Measurements from ENCODE around the gene GTF2B. TPM values are rescaled to one million over a fixed set of nuclear protein-coding genes. Genes with fewer than 3 reads are reported as not detected.
"Not testable (repeated sequence)": the region's sequence is repeated elsewhere in the genome, so short reads cannot be mapped to it uniquely, and the experiment has no call there.

Gene GTF2B
- total RNA-seq, 1 donor from 2014 or later, result 13.7 TPM

DNA sequence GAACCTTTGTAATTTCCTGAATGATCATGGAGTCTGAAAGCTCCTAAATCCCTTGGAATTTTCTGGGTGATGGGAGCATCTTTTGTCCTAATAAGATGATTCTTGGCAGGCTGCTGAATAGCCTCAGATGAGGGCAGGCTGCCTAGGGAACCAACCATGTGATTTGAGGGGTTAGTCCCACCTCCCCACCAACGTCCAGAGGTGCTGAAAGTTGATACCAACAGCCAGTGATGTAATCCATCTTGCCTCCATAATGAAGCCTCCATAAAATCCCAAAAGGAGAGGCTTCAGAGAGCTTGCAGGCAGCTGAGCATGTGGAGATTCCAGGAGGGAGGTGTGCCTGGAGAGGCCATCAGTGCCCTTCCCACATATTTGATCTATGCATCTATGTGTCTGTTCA lies 43.7 kb downstream of the GTF2B start:
- intact Hi-C loops (cut with DNase I), result no loop called here
- no peak for DNase-seq (ENCODE audit: low spot score in 2 of 2)
- H3K36me3 ChIP-seq, result peaks cover 9 to 25% of the 10 kb centered on the region in 2 donors
- H3K27ac ChIP-seq, result no peak overlapping the region
- TF ChIP-seq CTCF (IDR thresholded peaks at IDR 0.05), result no peak
- no peaks in the 10 kb centered on the region for H3K9me3 ChIP-seq
- no peaks in the 10 kb centered on the region for H3K27me3 ChIP-seq
- H3K4me1 ChIP-seq, result no peaks in the 10 kb centered on the region
- H3K4me3 ChIP-seq, result no peak overlapping the region

DNA sequence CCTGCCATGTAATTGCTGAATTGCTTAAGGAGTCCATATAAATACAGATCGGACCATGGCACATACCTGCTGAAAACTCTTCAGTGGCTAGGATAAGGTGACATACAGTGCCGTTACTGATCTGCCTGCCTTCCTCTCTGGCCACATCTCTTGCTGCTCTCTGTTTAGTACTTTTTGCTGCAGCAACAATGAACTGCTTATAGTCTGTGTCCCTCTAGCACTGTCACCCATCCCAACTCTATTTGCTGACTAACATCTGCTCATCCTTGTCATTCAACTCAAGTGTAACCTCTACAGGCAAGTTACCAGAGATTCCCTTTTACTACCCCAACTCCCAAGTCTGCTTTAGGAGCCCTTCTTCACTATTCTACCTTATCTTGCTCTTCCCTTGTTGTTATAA lies 65.6 kb downstream of the GTF2B start:
- DNase-seq (ENCODE audit: low spot score in 2 of 2), result no peak
- peaks cover 2 to 39% of the 10 kb centered on the region in 2 donors for H3K36me3 ChIP-seq
- TF ChIP-seq CTCF (IDR thresholded peaks at IDR 0.05), result no peak

DNA sequence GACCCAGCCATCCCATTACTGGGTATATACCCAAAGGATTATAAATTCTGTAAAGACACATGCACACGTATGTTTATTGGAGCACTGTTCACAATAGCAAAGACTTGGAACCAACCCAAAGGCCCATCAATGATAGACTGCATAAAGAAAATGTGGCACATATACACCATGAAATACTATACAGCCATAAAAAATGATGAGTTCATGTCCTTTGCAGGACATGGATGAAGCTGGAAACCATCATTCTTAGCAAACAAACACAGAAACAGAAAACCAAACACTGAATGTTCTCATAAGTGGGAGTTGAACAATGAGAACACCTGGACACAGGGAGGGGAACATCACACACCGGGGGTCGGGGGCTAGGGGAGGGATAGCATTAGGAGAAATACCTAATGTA lies 71.7 kb downstream of the GTF2B start:
- H3K36me3 ChIP-seq, result peaks cover 6 to 21% of the 10 kb centered on the region in 2 donors
- H3K9me3 ChIP-seq; H3K27me3 ChIP-seq; DNase-seq (ENCODE audit: low spot score in 2 of 2); intact Hi-C loops (cut with DNase I); H3K4me3 ChIP-seq; H3K4me1 ChIP-seq; H3K27ac ChIP-seq: not testable (repeated sequence)

More for the DNA sequence above, 65.6 kb downstream of the GTF2B start:
- H3K9me3 ChIP-seq, result no peaks in the 10 kb centered on the region
- H3K27ac ChIP-seq, result no peak overlapping the region
- intact Hi-C loops (cut with DNase I), result no loop called here
- H3K4me3 ChIP-seq, result no peak overlapping the region
- no peaks in the 10 kb centered on the region for H3K27me3 ChIP-seq
- H3K4me1 ChIP-seq, result no peaks in the 10 kb centered on the region

DNA sequence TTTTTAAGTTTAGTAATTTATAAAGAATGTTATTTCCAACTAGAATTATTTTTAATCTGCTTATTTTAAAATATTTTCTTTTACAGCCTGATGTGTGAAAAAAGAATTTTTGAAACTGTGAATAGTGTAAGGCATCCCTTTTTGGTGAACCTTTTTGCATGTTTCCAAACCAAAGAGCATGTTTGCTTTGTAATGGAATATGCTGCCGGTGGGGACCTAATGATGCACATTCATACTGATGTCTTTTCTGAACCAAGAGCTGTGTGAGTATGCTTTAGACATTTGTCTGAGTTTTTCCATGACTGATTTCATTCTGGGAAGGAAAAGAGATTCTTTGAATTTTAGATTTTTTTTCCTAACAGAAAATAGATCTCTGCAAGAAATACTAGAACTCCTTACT lies 77.9 kb downstream of the GTF2B start:
- DNase-seq (ENCODE audit: low spot score in 2 of 2), result no peak
- Histone ChIP-seq H3K27me3 (no peaks in the 10 kb centered on the region), H3K4me3 (no peak overlapping the region), H3K27ac (no peak overlapping the region), H3K4me1 (no peaks in the 10 kb centered on the region), H3K9me3 (no peaks in the 10 kb centered on the region), H3K36me3 (peaks cover 10 to 16% of the 10 kb centered on the region in 2 donors)
- TF ChIP-seq CTCF (IDR thresholded peaks at IDR 0.05), result no peak
- intact Hi-C loops (cut with DNase I), result no loop called here

DNA sequence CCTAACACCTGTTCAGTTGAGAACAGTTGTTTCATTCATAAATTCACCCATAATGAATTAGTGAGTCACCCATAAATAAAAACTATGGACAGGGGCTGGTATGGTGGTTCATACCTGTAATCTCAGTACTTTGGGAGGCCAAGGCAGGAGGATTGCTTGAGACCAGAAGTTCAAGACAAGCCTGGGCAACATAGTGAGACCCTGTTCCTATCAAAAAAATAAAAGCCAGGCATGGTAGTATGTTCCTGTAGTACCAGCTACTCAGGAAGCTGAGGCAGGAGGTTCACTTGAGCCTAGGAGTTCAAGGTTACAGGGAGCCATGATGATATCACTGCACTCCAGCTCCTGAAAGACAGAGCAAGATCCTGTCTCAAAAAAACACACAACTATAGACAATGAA lies 79.0 kb downstream of the GTF2B start:
- Histone ChIP-seq H3K36me3 (peaks cover 10 to 19% of the 10 kb centered on the region in 2 donors), H3K9me3 (no peaks in the 10 kb centered on the region), H3K4me3 (no peak overlapping the region), H3K27ac (no peak overlapping the region), H3K4me1 (no peaks in the 10 kb centered on the region), H3K27me3 (no peaks in the 10 kb centered on the region)
- no peak for DNase-seq (ENCODE audit: low spot score in 2 of 2)
- intact Hi-C loops (cut with DNase I), result no loop called here
- TF ChIP-seq CTCF (IDR thresholded peaks at IDR 0.05), result no peak

DNA sequence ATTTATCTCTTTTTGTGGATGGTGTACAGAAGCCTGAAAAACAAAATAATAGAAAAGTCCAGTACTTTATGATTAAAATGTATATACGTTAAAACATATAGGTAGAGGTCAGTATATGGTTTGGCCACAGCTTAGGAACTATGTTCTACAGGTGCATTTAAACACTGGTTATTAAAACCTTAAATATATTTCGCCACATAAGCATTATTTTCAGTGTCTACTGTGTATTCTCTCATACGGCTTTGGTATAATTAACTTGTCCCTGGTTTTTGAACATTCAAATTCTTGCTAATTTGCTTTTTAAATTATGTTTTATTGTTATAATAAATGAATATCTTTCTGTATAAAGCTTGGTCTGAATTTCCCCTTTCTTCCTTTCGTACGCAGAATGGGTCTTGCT lies 87.9 kb downstream of the GTF2B start:
- DNase-seq (ENCODE audit: low spot score in 2 of 2), result no peak
- Histone ChIP-seq H3K9me3 (no peaks in the 10 kb centered on the region), H3K27me3 (no peaks in the 10 kb centered on the region), H3K36me3 (peaks cover 17 to 35% of the 10 kb centered on the region in 2 donors), H3K27ac (no peak overlapping the region), H3K4me3 (no peak overlapping the region), H3K4me1 (no peaks in the 10 kb centered on the region)
- no peak for TF ChIP-seq CTCF (IDR thresholded peaks at IDR 0.05)
- intact Hi-C loops (cut with DNase I), result loop anchor here (5.0 kb wide), 1 partner anchor 74 kb away; no protein-coding TSS in a partner anchor

Measured in ascending aorta (tissue), 2 donors.